Measurements from ENCODE around the gene PCSK4. TPM values are rescaled to one million over a fixed set of nuclear protein-coding genes. Genes with fewer than 3 reads are reported as not detected.

Gene PCSK4
- total and polyA plus RNA-seq, 2 donors from 2014 or later = 5.3 to 5.5 TPM

GRCh38 chr19:1475751-1476437 lies 14.3 kb downstream of the PCSK4 start:
- Histone ChIP-seq H3K4me3 (ENCODE audit: low read length in 3 of 3) (no peak overlapping the region), H3K27ac (ENCODE audit: low read depth in 2 of 2, low read length in 2 of 2) (no peak overlapping the region), H3K9ac (ENCODE audit: low read length in 3 of 3) (no peak overlapping the region), H3K4me1 (ENCODE audit: control insufficient read depth in 2 of 3, insufficient read depth in 2 of 3, low read depth in 1 of 3, low read length in 3 of 3) (peaks cover 0 to 13% (median 4%) of the 10 kb centered on the region in 3 donors), H3K27me3 (ENCODE audit: control insufficient read depth, insufficient read depth, low read length) (peaks cover 13% of the 10 kb centered on the region), H3K36me3 (ENCODE audit: control insufficient read depth in 2 of 3, insufficient read depth in 3 of 3, low read length in 3 of 3) (peaks cover 0 to 5% (median 0%) of the 10 kb centered on the region in 3 donors), H3K9me3 (ENCODE audit: control insufficient read depth in 2 of 3, insufficient read depth in 1 of 3, low read length in 3 of 3) (no peaks in the 10 kb centered on the region)
- no peak for FAIRE-seq
- DNase-seq = peak in 1 of 5 donors; percentile 74
- intact Hi-C loops (cut with DNase I) = no loop called here
- no peak for TF ChIP-seq CTCF (IDR thresholded peaks at IDR 0.05; ENCODE audit: borderline replicate concordance, extremely low read depth, insufficient read depth)

DNA sequence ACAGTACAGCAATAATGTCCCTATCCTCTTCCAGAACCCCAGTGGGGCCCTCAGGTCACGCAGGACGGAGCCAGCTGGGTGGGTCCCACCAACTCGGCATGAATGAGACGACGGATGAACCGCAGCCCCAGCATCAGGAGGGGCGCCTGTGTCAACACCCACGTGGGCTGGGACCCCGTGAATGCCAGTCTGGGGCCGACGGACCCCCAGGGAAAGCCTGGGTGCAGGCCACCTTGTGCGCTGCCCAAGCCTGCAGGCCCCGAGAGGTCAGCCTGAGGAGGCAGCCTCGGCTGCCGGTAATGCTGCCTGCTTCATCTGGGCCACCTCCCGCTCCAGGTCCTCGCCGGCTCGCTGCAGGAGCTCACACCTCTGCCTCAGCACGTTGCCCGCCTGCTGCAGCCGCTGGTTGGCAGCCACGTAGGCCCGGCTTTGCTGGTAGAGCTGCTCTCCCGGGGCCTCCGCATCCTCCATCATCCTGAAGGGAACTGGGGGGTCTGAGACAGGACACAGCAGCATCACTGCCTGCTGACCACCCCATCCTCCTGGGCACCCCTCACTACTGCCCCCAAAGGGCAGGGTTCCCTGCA lies 15.3 kb downstream of the PCSK4 start:
- FAIRE-seq = no peak
- no peak overlapping the region for H3K4me3 ChIP-seq (ENCODE audit: low read length in 3 of 3)
- TF ChIP-seq CTCF (IDR thresholded peaks at IDR 0.05; ENCODE audit: borderline replicate concordance, extremely low read depth, insufficient read depth) = no peak
- peaks cover 0 to 22% (median 6%) of the 10 kb centered on the region in 3 donors for H3K4me1 ChIP-seq (ENCODE audit: control insufficient read depth in 2 of 3, insufficient read depth in 2 of 3, low read depth in 1 of 3, low read length in 3 of 3)
- peaks cover 0 to 5% (median 0%) of the 10 kb centered on the region in 3 donors for H3K36me3 ChIP-seq (ENCODE audit: control insufficient read depth in 2 of 3, insufficient read depth in 3 of 3, low read length in 3 of 3)
- peaks cover 13% of the 10 kb centered on the region for H3K27me3 ChIP-seq (ENCODE audit: control insufficient read depth, insufficient read depth, low read length)
- no peak overlapping the region for H3K9ac ChIP-seq (ENCODE audit: low read length in 3 of 3)
- peak in 1 of 5 donors; percentile 74 for DNase-seq
- H3K9me3 ChIP-seq (ENCODE audit: control insufficient read depth in 2 of 3, insufficient read depth in 1 of 3, low read length in 3 of 3) = no peaks in the 10 kb centered on the region
- no peak overlapping the region for H3K27ac ChIP-seq (ENCODE audit: low read depth in 2 of 2, low read length in 2 of 2)
- intact Hi-C loops (cut with DNase I) = no loop called here

DNA sequence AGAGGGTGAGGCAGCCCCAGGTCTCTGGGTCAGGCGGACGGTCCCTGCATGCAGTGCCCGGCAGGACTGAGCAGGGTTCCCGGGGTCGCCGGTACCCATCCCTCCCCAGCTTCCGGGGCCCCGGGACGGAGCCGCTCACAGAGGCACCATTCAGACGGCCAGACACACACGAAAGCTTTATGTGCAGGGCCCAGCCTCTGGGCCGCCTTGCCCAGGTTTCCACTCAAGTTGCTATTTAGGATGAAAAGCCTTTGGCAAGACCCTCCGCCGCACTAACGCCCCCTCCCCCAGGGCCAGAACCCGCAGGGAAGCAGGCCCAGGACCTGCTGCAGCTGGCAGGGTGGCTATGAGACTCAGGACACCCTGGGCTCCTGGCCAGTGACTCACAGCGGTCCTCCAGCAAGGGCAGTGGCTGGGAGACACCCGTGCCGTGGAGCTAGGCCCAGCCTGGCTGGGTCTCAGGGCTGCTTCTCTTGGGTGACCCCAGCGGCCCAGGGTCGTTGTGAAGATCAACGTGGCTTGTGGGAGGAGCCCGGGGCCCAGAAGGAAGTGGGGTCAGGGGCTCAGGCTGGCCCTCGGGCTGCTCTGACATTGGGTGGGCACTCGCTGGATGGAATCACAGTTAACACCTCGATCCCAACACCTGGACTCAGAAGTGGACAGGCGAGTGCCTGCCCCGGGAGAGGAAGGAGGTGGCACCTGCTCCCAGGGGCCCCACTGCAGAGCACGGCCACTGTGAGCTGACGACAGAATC lies 16.0 kb downstream of the PCSK4 start:
- Histone ChIP-seq H3K4me3 (ENCODE audit: low read length in 3 of 3) (no peak overlapping the region), H3K9me3 (ENCODE audit: control insufficient read depth in 2 of 3, insufficient read depth in 1 of 3, low read length in 3 of 3) (no peaks in the 10 kb centered on the region), H3K36me3 (ENCODE audit: control insufficient read depth in 2 of 3, insufficient read depth in 3 of 3, low read length in 3 of 3) (peaks cover 0 to 5% (median 0%) of the 10 kb centered on the region in 3 donors), H3K27me3 (ENCODE audit: control insufficient read depth, insufficient read depth, low read length) (peaks cover 13% of the 10 kb centered on the region), H3K9ac (ENCODE audit: low read length in 3 of 3) (no peak overlapping the region), H3K27ac (ENCODE audit: low read depth in 2 of 2, low read length in 2 of 2) (no peak overlapping the region), H3K4me1 (ENCODE audit: control insufficient read depth in 2 of 3, insufficient read depth in 2 of 3, low read depth in 1 of 3, low read length in 3 of 3) (peaks cover 0 to 22% (median 4%) of the 10 kb centered on the region in 3 donors)
- DNase-seq (no peak), FAIRE-seq (no peak)
- no peak for TF ChIP-seq CTCF (IDR thresholded peaks at IDR 0.05; ENCODE audit: borderline replicate concordance, extremely low read depth, insufficient read depth)
- intact Hi-C loops (cut with DNase I) = no loop called here
